Mucosa of gallbladder (tissue), 1 donor: Measurements from ENCODE around the gene BRD1. TPM values are rescaled to one million over a fixed set of nuclear protein-coding genes. Genes with fewer than 3 reads are reported as not detected.

Experiments used
- DNase-seq: peaks from one replicate; pipeline ENCODE4 v3.0.0-alpha.2; 2020; ENCODE audit warnings: low spot score
- total RNA-seq: library from RNA; stranded (reverse); gene quantifications from one replicate; pipeline ENCODE4 v1.2.1, GENCODE V29; 2021
- donor health status: DM: no; HTN: no; CAD: no.

The BRD1 gene
- total RNA-seq, 1 donor from 2014 or later: 45.3 TPM

DNA sequence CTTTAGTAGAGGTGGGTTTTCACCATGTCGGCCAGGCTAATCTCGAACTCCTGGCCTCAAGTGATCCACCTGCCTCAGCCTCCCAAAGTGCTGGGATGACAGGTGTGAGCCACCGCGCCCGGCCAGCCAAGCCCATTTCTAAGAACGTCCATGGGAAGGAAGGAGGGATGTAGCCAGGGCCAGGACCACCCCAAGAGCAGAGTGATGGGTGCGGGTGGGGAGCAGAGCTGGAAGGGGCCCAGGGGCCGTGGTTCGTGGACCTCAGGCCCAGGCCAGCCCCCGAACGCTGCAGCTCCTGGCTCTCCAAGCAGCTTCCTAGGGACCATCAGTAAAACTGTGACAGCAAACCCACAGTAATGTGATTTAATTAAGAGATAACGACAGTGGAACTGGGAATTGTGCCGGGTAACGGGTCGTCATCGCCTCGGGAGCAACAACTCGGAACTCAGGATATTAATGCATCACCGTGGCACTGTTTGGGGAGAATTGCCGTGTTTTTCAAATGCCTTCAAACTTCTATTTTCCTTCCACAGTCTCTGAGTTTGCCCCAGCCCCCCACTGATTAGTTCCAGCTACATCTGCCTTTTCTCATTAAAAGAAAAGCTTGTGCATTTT is 74.3 kb downstream of the BRD1 start:
- no peak for DNase-seq

DNA sequence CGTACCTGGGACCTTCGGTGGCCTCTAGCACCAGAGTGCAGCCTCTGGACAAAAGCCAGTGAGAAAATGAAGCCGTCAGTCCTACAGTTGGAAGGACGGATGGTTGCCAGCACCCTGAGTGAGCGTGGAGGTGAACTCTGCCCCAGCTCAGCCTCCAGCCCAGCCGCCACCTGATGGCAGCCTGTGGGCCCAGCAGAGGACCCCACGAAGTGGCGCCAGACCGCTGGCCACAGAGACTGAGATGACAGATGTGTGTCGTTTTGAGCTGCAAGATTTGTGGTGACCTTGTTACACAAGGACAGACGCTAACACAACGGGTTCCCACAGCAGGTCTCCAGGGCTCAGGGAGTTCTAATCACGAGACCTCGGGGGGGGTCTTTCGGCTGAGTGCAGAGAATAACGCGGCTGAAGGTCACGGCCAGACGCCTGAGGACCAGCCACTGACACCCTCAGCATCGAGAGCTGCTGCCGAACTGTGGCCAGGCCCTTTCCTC is 75.0 kb downstream of the BRD1 start:
- no peak for DNase-seq

DNA sequence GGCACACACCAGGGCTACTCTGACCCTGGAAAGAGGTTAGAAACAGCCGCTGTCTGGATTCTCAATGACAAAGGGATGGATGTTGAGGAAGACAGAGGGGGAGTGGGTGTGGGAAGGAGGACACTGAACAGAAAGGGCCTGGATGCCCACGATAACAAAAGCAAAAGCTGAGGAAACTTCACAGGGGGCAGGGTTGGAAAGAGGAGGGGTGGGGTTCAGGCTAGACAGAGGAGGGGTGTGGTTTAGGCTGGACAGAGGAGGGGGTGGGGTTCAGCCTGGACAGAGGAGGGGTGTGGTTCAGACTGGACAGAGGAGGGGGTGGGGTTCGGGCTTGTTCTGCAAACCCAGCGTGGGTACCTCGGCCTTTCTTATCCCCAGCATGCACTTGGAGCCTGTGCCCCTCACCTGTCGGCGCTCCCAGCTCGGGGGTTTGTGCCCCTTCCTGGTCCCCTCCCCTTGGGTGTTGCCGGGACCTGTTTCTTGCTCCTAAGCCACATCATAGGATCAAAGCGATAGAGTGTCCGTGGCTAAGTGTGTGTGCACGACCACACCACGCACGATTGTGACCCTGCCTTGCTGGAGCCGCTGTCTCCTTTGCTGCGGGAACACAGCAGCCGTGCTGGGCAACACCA is 75.6 kb downstream of the BRD1 start:
- DNase-seq: no peak

DNA sequence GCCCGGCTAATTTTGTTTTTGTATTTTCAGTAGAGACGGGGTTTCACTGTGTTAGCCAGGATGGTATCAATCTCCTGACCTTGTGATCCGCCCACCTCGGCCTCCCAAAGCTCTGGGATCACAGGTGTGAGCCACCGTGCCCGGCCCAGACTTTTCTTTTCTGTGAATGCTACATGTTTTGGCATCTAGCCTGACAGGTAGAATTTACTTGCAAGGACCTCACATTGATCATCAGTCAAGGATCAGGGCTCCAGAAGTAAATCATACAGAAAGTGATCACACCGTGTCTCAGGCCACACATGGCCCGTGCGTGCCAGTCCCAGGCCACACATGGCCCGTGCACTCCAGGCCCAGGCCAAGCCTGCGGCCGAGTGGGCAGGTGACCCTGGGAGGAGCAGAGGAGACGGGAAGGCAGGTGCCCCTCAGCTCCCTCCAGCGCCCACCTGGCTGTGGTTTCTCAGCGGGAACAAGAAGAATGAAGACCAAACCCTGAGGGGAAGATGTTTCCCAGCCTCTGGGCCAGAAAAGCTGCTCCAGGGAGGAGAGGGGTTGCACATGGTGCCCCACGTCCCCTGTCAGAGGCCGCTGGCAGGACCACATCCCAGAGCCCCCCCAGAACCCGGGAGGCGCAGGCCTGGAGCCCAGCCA is 76.2 kb downstream of the BRD1 start:
- no peak for DNase-seq

DNA sequence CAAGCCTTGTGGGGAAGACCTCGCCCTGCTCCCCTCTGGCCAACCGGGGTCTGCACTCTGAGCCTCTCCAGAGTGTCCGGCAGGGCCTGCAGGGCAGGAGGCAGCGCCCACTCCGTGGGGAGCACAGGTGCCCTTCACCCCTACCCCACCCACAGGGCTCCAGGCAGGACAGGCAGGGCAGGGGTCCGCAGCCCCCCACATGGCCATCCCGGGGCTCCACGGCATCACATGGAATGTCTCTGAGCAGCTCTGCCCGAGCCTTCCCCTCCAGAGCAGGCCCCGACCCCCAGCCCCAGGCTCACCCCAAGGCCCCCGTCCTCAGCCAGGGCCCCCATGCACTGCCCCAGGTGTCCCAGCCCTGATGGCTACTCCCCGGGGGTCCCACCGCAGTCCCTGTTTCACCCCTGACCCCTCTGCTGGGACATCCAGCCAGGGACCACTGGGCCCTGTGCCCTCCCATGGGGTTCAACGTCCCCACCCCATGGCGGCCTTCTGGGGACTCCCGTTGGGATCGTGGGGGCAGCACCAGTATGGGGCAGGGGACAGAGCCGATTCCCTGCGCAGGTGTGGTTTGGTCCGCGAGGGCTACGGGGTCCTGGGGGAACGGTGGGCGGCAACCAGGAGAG is 77.7 kb downstream of the BRD1 start:
- DNase-seq: no peak

DNA sequence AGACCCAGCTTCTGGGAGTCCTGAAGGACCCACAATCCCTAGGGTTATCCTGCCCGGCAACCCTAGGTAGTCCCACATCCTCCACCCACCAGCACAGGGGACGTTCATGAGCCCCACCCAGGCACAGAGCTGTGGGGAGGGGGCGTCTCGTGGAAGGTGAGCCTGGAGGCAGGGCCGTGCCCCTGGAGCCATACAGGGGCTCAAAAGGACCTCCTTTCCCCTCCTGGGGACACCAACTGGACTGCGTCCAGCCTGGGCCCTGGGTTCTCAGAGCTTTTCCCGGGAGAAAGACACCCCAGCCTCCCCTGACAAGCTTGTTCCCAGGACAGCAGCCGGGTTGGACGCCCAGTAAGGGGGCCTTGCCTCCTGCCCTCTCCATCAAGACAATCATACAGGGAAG is 78.4 kb downstream of the BRD1 start:
- no peak for DNase-seq

DNA sequence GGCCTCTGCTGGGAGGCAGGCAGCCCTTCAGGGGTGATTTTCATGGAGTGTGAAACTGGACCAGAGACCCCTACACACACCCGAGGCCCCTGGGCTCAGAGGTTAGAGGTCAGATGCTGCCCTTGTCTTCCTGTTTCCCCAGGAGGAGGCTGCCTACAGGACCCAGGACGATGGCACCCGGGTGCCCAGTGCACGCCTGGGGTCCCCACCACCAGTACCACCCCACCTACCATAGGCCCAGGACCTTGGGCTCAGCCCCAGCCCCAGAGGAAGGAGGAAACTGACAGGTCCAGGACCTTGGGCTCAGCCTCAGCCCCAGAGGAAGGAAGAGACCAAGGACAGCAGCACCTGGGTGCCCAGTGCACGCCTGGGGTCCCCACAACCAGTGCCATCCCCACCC is 79.2 kb downstream of the BRD1 start:
- no peak for DNase-seq

DNA sequence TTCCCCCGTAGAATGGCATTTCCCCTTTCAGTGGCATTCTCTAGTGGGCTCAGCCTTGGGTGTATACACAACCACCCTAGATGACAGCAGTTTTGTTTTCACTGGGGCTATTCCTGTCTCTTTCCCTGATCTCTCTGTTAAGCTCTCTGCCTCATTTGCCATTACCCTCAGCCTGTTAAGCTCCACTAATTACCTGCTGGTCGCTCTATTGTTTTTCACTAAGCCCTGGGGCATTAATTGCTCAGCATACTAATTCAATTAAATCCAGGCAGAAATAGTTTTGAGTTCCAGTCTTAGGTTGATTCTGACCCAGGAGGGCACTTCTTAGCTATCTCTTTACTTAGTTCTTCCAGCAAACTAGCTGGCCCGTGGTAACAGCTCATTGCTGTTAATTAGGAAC is 80.0 kb downstream of the BRD1 start:
- DNase-seq: no peak

DNA sequence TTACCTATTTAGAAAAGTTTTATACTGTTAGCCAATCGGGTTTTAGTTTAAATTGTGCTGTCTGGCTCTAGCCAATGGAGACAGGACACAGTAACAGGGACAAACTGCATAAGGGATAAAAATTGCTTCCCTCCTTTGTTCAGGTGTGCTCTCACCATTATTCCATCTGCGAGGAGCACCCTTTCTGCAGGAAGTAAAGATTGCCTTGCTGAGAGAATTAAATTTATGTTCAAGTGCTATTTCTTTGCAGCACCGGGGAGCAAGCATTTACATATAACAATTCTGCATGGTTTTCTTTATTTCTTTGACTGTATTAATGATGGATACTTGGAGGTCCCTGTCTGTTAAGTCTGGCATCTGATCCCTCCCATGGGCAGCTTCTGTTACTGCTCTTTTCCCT is 80.5 kb downstream of the BRD1 start:
- no peak for DNase-seq

DNA sequence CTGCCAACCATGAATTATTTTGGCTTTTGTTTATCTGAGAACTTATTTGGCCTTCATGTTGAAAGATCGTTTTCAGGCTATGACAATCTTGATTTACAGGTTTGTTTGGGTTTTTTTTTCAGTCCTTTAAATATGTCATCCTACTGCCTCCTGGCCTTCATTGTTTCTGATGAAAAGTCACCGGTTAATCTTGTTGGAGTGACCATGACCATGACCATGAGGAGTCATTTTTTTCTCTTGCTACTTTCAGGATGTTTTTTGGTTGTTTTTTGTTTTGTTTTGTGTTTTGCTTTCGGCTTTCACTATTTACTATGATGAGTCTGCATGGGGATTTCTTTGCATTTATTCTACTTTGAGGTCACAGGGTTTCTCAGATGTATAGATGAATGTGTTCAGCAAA is 81.6 kb downstream of the BRD1 start:
- DNase-seq: no peak

DNA sequence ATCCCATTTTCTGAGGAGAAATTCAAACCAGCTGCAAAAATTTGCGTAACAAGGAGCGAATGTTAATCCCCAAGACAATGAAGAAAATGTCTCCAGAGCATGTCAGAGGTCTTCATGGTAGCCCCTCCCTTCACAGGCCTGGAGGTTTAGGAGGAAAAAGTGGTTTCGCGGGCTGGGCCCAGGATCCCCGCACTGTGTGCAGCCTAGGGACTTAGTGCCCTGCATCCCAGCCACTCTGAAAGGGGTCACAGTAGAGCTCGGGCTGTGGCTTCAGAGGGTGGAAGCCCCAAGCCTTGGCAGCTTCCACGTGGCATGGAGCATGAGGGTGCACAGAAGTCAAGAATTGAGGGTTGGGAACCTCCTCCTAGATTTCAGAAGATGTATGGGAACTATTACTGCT is 87.4 kb downstream of the BRD1 start:
- DNase-seq: no peak

DNA sequence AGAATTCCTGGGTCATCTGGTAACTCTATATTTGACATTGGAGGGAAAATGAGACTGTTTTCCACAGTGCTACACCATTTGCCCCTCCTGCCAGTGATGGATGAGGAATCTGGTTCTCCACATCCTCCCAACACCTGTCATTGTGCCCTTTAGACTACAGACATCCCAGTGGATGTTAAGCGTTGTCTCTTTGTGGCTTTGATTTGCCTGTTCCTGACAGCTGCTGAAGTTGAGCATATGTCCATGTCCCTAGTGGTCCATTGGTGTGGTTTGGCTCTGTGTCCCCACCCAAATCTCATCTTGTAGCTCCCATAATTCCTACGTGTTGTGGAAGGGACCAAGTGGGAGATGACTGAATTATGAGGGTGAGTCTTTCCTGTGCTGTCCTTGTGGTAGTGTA is 88.5 kb downstream of the BRD1 start:
- DNase-seq: no peak

DNA sequence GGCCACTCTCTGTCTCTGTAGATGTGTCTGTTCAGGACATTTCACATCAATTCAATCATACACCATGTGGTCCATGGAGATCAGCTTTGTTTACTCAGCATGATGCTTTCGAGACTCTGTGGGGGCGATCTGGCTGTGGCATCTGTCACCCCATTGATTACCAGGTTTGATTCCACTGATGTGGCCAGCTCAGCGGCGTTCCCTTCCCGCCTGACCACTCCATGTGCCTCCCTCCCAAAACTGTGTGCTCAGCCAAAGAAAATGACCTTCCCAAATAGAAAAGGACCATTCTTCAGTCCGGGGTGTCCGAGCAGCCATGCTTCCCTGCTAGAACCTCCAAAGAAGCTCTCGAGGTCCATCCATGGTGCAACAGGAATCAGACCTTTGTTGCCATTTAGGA is 89.1 kb downstream of the BRD1 start:
- no peak for DNase-seq

DNA sequence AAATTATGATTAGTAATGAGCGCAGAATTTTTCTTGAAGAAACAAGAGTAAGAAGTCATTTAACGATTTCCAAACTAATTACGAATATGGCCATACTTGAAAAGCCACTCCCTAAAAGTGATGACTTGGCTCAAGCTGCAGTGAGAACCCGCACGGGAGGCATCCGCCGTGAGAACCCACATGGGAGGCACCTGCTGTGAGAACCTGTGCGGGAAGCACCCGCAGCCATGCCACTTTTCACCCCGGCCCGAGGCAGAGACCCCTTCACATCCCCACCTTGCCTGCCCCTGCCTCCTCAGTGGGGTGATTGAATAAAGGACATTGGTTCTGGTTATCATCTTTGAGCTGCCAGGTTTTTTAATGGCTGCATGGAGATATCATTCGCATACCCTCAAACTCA is 89.7 kb downstream of the BRD1 start:
- DNase-seq: no peak

DNA sequence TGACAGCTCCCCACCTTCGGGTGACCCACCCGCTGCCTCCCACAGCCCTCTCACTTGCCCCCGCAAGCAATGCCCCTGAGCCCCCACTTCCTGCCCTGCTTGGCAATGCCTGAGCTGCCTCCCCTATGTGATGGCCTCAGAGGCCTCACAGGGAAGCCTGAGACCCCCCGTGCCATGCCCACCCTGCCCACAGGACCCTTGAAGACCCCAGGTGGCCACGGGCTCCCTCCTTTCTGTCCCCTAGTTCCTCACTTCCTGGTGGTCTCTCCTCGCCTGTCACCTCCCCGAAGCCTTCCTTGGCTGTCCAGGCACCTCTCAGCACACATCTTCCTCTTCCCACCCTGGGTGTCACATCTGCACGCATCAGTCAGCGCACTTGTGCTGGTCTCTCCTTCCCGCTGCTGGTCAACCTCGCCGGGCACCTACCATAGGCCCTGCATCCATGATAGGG is 90.5 kb downstream of the BRD1 start:
- DNase-seq: no peak

DNA sequence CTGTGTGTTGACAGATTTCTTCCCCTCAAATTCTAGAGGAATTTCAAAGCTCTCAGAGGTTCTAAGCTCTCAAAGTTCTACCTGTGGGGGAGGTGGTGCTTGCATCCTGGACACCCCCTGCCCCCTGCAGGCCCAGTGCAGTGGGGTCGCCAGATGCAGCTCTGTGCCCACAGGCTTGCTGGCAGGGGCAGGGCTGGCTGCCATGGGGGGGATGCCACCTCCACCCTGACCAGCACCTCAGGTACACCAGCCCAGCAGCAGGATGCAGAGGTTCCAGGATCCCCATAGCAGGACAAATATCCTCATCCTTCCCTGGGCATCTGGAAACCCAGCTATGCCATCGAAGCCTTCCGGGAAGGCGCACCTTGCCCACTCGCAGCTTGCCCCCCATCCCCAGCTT is 91.1 kb downstream of the BRD1 start:
- no peak for DNase-seq

DNA sequence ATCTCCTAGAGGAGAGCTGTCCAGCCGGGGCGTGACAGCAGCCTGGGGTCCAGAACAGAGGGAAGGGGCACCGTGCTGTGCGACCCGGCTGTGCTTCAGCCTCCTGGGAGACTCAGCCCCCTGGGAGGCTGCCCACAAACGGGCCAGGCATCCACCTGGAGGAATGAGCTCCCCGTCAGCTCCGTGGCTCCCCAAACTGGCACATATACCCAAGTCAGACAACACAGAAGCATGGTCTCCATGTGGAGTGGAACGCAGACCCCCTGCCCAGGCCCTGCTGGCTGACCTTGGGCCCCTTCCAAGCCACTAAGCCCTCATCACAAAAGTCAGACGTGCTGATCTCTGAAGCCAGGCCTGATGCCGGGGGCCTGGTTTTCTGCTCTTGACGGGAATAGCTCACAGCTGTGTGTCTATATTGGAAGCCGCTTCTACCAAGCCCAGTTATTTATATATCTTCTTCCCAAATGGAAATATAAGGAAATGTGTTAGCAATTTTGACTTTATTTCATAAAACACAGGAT is 91.7 kb downstream of the BRD1 start:
- no peak for DNase-seq

DNA sequence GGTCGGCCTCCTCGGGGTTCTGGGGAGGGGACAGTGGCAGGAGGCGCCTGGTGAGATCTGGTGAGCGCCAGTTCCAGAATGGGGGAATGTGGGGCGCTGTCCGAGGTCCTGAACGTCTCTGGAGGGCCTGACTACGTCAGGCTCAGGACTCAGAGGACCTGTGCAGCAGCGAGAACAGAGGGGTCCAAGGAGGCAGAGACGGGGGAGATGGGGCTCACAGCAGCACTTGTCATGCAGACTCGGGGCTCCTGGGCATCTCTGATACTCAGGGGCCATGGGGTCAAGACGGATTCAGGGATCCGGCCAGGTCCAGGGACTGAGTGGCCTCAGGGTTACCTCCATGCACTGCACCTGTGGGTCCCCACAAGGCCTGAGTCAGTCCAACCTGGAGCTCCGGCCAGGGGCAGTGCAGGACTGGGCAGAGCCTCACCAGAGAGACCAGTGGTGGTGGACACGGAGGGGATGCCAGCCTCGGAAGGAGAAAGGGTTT is 92.2 kb downstream of the BRD1 start:
- DNase-seq: no peak

DNA sequence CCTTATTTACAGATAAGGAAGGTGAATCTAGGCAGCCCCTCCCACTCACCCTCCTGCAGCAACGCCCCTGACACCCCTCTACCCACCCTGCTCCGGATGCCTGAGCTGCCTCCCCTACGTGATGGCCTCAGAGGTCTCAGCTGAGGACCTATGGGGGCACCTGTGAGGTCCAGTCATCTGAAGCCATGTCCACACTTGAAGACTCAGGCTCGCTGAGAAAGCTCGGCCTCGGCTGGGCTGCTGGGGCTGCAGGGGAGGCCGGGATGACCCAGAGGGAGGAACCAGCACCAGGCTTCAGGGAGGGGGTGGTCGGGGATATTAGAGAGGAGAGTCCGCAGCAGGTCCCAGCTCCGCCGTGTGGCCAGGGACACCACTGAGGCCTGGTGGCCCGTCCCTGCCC is 92.8 kb downstream of the BRD1 start:
- DNase-seq: no peak

DNA sequence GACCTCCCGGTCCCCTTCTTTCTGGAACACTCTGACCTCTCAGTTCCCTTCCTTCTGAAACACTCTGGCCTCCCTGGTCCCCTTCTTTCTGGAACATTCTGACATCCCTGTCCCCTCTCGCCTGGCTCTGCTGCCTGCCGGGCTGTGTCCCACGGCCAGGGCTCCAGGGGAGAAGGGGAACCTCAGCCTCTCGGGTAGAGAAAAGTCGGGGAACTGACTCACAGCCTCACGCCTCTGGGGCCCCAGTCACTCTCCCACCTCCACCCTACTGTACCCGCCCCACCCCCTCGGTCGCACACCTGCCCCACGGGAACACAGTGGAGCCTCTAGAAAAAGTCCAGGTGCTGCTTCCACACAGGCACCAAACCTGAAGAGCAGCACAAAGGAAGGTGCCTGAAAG is 93.3 kb downstream of the BRD1 start:
- DNase-seq: no peak

DNA sequence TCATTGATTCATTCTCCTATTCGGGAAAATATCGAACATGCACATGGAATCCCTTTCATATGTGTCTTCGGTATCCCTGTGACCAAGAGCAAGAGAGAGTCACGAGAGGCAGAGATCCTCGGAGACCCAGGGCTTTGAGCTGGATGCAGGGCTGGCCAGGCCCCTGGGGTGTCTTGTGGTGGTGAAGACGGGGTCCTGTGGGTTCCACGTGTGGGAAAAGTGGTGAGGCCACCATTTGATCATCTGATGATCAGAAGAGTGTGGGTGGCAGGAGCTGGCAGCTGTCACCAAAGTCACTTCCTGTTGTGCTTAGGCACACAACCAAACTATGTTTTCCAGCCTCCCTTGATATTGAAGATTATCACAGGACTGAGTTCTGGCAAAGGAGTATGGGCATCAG is 94.0 kb downstream of the BRD1 start:
- no peak for DNase-seq

DNA sequence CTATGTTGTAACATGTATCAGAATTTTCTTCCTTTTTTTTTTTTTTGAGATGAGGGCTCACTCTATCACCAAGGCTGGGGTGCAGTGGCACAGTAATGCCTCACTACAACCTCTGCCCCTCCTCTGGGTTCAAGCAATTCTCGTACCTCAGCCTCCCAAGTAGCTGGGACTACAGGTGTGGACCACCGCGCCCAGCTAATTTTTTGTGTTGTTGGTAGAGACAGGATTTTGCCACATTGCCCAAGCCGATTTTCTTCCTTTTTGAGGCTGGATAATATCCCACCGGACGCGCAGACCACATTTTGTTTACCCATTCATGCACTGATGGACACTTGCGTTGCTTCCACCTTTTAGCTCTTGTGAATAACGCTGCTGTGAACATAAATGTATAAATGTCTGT is 97.0 kb downstream of the BRD1 start:
- no peak for DNase-seq
